Omental fat pad (tissue), 4 donors: ENCODE results near the gene CACNA2D4. TPM values are rescaled to one million over a fixed set of nuclear protein-coding genes. Genes with fewer than 3 reads are reported as not detected.

ENCODE experiments used
- ATAC-seq: fragments of 150-250 bp; one replicate; pipeline ENCODE4 v1.9.1; 2016; ENCODE audit warnings: mild to moderate bottlenecking, moderate library complexity; ENCODE audit not compliant: low FRiP score
- DNase-seq: peaks from one replicate; pipeline ENCODE4 v3.0.0-alpha.2; 2019; ENCODE audit warnings: low spot score
- CTCF ChIP-seq, 3 donors: fragments of 450-650 bp; IDR thresholded peaks; one replicate each; pipeline ENCODE4 v1.5.1; 2016 to 2017; ENCODE audit warnings: antibody characterized with exemption in 3 of 3, mild to moderate bottlenecking in 3 of 3, moderate library complexity in 2 of 3
- total RNA-seq, 4 donors: library from RNA; depleted of rRNA; stranded (reverse); fragments of >200 nt; gene quantifications; one replicate each; pipeline ENCODE4 v1.1.0, GENCODE V29; 2016

CACNA2D4 gene
- total RNA-seq, 4 donors from 2014 or later = 3.9 to 13.0 (median 6.8) TPM

- DNase-seq (no peak), ATAC-seq (no peak)
- TF ChIP-seq CTCF (IDR thresholded peaks at IDR 0.05) = no peak
These were observed 77.4 kb downstream of the CACNA2D4 start for GRCh38 chr12:1840981-1841425.

- no peak for DNase-seq
These were observed 78.2 kb downstream of the CACNA2D4 start for GRCh38 chr12:1839956-1840951.

GRCh38 chr12:1839464-1839863 is 79.0 kb downstream of the CACNA2D4 start:
- DNase-seq (no peak), ATAC-seq (no peak)
- no peak for TF ChIP-seq CTCF (IDR thresholded peaks at IDR 0.05)

More at GRCh38 chr12:1839956-1840951, 78.2 kb downstream of the CACNA2D4 start:
- no peak for ATAC-seq
- no peak for TF ChIP-seq CTCF (IDR thresholded peaks at IDR 0.05)

- ATAC-seq (no peak), DNase-seq (no peak)
- no peak for TF ChIP-seq CTCF (IDR thresholded peaks at IDR 0.05)
These were observed 79.5 kb downstream of the CACNA2D4 start for GRCh38 chr12:1838994-1839365.

GRCh38 chr12:1838205-1838993 is 80.1 kb downstream of the CACNA2D4 start:
- DNase-seq (no peak), ATAC-seq (no peak)
- no peak for TF ChIP-seq CTCF (IDR thresholded peaks at IDR 0.05)

- no peak for ATAC-seq
- no peak for TF ChIP-seq CTCF (IDR thresholded peaks at IDR 0.05)
- DNase-seq = no peak
These were observed 80.8 kb downstream of the CACNA2D4 start for GRCh38 chr12:1837541-1838204.
